Gastrocnemius medialis (tissue), 4 donors: Measurements from ENCODE around the gene POLN.

ENCODE experiments used
- POLR2A ChIP-seq, 2 donors: fragments of 450-650 bp; IDR thresholded peaks; one replicate each; pipeline ENCODE4 v1.6.1; 2017; ENCODE audit warnings: antibody characterized with exemption in 2 of 2, mild to moderate bottlenecking in 2 of 2, moderate library complexity in 2 of 2
- TF ChIP-seq, protein P1 (sequence below), 5 experiments: fragments of 450-650 bp in 3 of 5; fragments of 200-600 bp in 2 of 5; sonication (generic) in 2 of 5; IDR thresholded peaks in 4 of 5; conservative IDR thresholded peaks in 1 of 5; 1 replicate in 4 of 5; 2 replicates in 1 of 5; pipeline ENCODE4 v1.5.1; 2016 to 2019; ENCODE audit warnings: antibody characterized with exemption in 5 of 5, mild to moderate bottlenecking in 3 of 5, moderate library complexity in 3 of 5

DNA sequence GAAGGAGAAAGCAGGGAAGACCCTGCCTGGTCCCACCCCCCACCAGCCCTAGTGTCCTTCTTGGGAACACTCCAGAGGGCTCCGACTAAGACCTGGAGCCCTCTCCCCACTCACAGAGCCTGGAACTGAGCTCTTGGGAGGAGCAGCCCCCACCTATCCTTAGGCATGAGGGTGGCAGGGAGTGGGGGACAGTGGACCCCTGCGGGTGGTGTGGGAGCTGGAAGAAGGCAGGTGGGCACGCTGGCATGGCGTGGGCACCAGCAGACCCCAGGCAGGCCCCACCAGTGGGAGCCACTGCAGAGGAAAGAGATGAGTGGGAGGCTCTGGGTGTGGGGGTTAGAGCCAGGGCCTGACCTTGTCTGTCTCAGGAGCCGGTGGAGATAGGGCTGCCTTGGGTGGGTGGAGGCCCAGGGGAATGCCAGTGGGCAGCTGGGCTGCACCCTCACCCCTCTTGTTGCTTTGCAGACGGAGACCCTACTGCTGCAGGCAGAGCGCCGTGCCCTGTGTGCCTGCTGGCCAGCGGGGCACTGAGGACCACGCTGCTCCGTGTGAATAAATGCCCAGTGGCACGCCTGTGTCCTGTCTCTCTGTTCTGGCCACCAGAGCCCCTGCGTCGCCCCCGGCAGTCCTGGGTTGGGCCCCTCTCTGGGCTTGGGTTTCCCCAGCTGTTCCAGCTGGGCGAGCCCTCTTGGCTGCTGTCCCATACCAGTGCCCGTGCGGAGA is 198.4 kb downstream of the POLN start:
- TF ChIP-seq POLR2A (IDR thresholded peaks at IDR 0.05) = no peak
- TF ChIP-seq, protein P1, sequence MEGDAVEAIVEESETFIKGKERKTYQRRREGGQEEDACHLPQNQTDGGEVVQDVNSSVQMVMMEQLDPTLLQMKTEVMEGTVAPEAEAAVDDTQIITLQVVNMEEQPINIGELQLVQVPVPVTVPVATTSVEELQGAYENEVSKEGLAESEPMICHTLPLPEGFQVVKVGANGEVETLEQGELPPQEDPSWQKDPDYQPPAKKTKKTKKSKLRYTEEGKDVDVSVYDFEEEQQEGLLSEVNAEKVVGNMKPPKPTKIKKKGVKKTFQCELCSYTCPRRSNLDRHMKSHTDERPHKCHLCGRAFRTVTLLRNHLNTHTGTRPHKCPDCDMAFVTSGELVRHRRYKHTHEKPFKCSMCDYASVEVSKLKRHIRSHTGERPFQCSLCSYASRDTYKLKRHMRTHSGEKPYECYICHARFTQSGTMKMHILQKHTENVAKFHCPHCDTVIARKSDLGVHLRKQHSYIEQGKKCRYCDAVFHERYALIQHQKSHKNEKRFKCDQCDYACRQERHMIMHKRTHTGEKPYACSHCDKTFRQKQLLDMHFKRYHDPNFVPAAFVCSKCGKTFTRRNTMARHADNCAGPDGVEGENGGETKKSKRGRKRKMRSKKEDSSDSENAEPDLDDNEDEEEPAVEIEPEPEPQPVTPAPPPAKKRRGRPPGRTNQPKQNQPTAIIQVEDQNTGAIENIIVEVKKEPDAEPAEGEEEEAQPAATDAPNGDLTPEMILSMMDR (IDR thresholded peaks at IDR 0.05 in 4 of 5, conservative IDR thresholded peaks at IDR 0.05 in 1 of 5) = no peak
